Neural progenitor cell (in vitro differentiated cells): ENCODE measurements around the gene CDH2.

Experiments
- EZH2 ChIP-seq: fragments of 200-600 bp; sonication (generic); IDR thresholded peaks from 2 replicates; pipeline ENCODE4 v1.6.1; 2017; ENCODE audit warnings: antibody characterized with exemption, mild to moderate bottlenecking, moderate library complexity
- TF ChIP-seq, protein P1 (sequence below): fragments of 200-600 bp; sonication (generic); IDR thresholded peaks from 2 replicates; pipeline ENCODE4 v1.5.1; 2017; ENCODE audit warnings: antibody characterized with exemption, mild to moderate bottlenecking

DNA sequence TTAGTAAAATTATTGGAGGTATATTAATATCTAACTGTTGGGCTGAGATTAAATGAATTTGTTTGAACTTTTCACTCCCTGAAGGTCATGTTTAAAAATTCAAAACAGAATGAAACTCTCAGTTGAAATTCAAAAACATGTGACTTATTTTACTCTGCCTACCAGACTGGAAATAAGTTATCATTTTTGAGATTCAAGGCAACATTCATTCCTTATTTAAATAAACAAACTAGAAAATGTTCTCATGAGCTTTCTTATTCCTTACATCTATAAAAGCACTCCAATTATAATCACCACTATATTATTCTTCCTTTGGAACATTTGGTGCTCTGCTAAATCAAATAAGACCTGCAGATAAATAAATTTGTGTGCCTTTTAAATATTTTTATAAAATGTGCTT, 217.8 kb downstream of the CDH2 start:
- TF ChIP-seq, protein P1, sequence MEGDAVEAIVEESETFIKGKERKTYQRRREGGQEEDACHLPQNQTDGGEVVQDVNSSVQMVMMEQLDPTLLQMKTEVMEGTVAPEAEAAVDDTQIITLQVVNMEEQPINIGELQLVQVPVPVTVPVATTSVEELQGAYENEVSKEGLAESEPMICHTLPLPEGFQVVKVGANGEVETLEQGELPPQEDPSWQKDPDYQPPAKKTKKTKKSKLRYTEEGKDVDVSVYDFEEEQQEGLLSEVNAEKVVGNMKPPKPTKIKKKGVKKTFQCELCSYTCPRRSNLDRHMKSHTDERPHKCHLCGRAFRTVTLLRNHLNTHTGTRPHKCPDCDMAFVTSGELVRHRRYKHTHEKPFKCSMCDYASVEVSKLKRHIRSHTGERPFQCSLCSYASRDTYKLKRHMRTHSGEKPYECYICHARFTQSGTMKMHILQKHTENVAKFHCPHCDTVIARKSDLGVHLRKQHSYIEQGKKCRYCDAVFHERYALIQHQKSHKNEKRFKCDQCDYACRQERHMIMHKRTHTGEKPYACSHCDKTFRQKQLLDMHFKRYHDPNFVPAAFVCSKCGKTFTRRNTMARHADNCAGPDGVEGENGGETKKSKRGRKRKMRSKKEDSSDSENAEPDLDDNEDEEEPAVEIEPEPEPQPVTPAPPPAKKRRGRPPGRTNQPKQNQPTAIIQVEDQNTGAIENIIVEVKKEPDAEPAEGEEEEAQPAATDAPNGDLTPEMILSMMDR = no peak
- TF ChIP-seq EZH2 = no peak
